AG10803 (cell line): ENCODE measurements around the gene TRPM3.

ENCODE experiments used
- DNase-seq: peaks from one replicate; pipeline ENCODE4 v3.0.0; 2010; ENCODE audit warnings: low read depth
- H3K4me3 ChIP-seq: 2 replicates; pipeline ENCODE4 v1.5.1; 2011; ENCODE audit warnings: mild to moderate bottlenecking, low read length, control low read depth
- TF ChIP-seq, protein P1 (sequence below): conservative IDR thresholded peaks from 2 replicates; pipeline ENCODE4 v1.5.1; 2011; ENCODE audit warnings: mild to moderate bottlenecking, low read length, control low read depth, inconsistent platforms

Gene TRPM3

DNA sequence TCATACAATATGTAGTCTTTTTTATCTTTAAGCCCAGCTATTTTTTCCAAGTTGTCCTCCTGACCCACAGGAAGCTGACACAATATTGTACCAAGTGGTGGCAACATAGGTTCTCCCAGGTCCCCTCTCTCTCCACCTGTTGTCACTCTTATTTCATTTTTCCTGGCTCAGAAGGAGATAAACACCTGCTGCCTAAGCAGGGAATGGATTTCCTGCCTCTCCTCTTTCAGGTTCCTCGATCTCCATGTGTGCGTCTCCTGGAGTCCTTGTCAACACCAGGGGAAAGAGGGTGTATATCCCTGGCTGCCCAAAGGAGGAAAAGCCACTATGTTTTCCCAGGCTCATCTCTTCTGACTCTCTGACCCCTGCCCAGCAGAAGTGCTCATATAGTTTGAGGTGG lies 625.2 kb downstream of the TRPM3 start:
- H3K4me3 ChIP-seq = no peak overlapping the region
- TF ChIP-seq, protein P1, sequence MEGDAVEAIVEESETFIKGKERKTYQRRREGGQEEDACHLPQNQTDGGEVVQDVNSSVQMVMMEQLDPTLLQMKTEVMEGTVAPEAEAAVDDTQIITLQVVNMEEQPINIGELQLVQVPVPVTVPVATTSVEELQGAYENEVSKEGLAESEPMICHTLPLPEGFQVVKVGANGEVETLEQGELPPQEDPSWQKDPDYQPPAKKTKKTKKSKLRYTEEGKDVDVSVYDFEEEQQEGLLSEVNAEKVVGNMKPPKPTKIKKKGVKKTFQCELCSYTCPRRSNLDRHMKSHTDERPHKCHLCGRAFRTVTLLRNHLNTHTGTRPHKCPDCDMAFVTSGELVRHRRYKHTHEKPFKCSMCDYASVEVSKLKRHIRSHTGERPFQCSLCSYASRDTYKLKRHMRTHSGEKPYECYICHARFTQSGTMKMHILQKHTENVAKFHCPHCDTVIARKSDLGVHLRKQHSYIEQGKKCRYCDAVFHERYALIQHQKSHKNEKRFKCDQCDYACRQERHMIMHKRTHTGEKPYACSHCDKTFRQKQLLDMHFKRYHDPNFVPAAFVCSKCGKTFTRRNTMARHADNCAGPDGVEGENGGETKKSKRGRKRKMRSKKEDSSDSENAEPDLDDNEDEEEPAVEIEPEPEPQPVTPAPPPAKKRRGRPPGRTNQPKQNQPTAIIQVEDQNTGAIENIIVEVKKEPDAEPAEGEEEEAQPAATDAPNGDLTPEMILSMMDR = no peak
- no peak for DNase-seq

DNA sequence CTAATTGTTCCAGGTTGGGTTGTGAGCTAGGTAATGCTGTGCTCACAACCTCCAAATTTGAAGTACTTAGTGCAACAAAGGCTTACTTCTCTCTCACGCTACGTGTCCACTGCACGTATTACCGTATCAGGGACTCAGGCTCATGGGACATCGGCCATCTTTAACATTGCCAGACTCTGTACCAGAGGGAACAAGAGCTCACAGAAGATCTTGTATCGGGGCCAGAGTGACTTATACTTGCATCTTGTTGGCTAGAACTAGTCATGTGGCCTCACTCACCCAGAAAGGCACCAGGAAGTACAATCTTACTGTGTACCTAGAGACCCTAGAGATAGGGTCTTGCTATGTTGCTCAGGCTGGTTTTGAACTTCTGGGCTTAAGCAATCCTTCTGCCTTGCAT lies 625.9 kb downstream of the TRPM3 start:
- no peak overlapping the region for H3K4me3 ChIP-seq
- TF ChIP-seq, protein P1 = no peak
- no peak for DNase-seq

DNA sequence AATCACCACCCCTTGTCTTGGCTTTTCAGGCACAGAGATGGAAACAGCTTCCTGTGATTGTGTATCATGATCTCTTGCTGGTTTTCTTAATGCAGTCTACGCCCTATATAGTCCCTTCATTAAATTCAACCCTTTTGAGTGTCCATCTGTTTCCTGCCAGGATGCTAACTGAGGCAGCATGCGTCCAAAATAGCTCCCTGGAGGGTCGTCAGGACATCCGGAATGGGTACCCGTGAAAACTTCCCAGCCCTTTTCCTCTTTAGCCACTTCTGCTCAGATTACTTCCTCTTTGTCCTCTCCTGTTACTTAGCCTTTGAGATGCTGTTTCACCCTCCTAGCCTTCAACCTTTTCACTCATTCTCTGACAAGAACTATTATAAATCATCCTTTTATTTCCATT lies 627.2 kb downstream of the TRPM3 start:
- TF ChIP-seq, protein P1 = no peak
- no peak for DNase-seq
- no peak overlapping the region for H3K4me3 ChIP-seq

DNA sequence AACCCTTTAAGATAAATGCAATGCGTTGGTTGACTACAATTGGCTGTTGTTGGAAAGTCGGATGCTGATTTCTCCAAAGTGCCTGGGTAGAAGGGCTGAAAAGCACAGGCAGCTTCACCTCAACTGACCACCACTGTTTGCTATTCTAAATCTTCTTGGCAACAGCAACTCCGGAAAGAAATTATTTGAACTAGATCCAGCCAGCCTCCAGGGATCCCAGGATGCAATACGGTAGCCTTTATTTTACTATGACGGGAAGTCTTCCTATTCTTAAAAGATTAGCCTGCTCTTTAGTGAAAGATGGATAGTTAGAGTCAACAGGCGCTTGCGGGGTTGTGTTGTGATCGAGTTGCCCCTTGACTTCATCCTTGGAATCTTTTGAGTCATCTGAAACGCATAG lies 628.4 kb downstream of the TRPM3 start:
- TF ChIP-seq, protein P1 = no peak
- DNase-seq = no peak
- no peak overlapping the region for H3K4me3 ChIP-seq

DNA sequence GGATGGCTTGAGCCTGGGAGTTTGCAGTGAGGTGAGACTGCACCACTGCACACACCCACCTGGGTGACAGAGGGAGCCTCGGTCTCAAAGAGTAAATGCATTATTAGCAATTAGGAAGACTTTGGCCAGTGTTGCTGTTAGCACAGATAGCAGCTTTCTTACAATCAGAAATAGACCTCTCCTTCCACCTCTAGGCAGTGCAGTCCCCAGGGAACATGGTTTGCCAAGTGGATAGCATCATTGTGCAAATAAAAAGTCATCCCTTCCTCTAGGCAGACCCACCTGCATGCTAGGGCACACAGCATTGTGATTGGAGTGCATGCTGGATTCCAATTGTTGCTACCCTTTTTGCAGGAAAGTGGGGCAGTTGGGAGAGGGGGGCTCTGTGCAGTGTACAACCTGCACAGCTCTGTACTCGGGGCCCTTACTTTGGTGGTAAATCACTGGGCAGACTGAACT lies 629.1 kb downstream of the TRPM3 start:
- no peak overlapping the region for H3K4me3 ChIP-seq
- TF ChIP-seq, protein P1 = no peak
- no peak for DNase-seq

GRCh38 chr9:70491426-70492318 lies 629.7 kb downstream of the TRPM3 start:
- TF ChIP-seq, protein P1 = no peak

DNA sequence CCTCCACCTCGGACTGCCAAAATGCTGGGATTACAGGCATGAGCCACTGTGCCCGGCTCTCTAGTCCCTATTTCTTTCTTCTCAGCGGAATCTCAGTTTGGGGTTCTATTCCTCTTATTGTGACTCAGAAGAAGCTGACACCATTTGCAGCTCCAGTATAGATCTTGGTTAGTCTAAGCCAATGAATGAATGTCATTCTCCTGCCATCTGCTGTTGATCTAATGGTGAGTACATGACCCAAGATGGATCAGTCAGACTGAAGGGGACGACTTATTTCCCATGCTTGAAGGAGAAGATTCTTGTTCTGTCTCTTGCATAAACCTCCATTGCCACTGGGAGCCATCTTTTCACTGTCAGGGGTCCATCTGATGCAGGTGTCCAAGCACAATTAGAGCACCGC lies 630.9 kb downstream of the TRPM3 start:
- TF ChIP-seq, protein P1 = no peak
- H3K4me3 ChIP-seq = no peak overlapping the region
- no peak for DNase-seq

More at GRCh38 chr9:70491426-70492318, 629.7 kb downstream of the TRPM3 start:
- H3K4me3 ChIP-seq = no peak overlapping the region
- DNase-seq = no peak
